HG03135 (cell line): ENCODE data around the gene PLAC8.
"Not testable (repeated sequence)": the region's sequence is repeated elsewhere in the genome, so short reads cannot be mapped to it uniquely, and the experiment has no call there.

Experiments used
- ATAC-seq: cut with Tn5 transposase; IDR thresholded peaks from one replicate; pipeline ENCODE4 v1.9.1; 2021; ENCODE audit warnings: mild to moderate bottlenecking, moderate library complexity; ENCODE audit not compliant: unreplicated experiment

PLAC8 gene

GRCh38 chr4:83112678-83113428 is 1.7 kb downstream of the PLAC8 start:
- no peak for ATAC-seq

DNA sequence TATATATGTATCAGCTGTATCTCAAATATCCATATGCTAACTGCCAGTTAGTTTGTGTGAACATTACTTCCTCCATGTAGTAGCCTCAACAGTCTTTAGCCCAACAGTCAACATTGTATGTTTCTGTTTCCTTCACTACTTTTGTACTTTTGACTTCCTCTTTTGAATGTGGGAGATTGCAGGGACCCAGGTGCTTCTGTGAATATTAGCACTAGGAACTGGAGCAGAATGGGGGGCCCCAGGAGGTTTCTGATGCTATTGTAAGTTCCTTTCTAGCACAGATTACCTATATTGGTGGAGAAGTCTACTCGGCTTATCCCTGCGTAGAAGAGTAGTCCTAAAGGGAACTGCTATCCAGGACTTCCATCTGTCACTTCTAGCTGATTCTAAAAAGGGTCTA is 2.3 kb downstream of the PLAC8 start:
- peak; percentile 44 for ATAC-seq

DNA sequence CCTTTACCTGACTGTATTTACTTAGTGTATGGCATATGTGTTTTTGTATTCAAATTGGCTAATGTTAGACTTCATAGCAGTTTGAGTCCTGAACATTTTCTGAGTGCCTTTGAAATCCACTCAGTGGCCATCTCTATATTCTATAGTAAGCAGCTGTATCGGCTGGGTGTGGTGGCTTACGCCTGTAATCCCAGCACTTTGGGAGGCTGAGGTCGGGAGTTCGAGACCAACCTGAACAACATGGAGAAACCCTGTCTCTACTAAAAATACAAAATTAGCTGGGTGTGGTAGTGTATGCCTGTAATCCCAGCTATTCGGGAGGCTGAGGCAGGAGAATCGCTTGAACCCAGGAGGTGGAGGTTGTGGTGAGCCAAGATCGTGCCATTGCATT is 2.8 kb downstream of the PLAC8 start:
- ATAC-seq = not testable (repeated sequence)

- no peak for ATAC-seq
Observed at GRCh38 chr4:83110970-83111750, 3.4 kb downstream of the PLAC8 start.

- ATAC-seq = peak; percentile 72
Observed at GRCh38 chr4:83110223-83110945, 4.1 kb downstream of the PLAC8 start.

DNA sequence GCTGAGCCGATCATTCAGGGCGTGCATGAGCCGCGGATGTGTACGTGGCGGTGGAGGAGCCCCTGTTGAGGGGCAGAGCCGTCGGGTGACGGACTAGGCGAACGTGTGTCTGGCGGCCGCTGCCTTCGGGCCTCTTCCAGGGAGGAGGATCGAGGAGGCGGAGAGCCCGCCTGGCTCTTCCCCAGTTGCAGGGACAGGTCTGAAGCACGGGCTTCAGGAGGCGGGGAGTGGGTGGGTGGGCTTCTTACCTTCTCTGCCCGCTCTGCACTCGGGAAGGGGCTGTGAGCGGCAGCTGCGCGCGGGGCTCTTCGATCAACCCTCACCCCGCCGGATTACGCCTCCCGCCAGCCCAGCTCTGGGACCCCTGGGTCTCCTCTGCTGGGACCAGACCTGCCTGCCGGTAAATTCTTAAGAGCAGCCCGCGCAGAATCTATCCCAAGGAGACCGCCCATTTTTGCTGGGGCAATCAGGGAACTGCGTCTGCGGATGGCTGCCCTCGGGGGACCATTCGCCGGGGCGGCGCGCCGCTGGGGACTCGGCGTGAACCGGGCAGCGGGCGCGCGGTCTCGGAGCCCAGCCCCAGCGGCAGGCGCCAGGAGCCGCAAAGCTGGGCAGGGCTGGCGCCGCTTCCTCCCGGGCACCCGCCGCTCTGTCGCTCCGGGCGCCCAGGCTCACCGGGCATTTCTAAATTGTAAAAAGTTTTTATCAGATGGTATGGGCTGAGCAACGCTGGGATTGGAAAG is 4.9 kb downstream of the PLAC8 start:
- ATAC-seq = peak; percentile 16

DNA sequence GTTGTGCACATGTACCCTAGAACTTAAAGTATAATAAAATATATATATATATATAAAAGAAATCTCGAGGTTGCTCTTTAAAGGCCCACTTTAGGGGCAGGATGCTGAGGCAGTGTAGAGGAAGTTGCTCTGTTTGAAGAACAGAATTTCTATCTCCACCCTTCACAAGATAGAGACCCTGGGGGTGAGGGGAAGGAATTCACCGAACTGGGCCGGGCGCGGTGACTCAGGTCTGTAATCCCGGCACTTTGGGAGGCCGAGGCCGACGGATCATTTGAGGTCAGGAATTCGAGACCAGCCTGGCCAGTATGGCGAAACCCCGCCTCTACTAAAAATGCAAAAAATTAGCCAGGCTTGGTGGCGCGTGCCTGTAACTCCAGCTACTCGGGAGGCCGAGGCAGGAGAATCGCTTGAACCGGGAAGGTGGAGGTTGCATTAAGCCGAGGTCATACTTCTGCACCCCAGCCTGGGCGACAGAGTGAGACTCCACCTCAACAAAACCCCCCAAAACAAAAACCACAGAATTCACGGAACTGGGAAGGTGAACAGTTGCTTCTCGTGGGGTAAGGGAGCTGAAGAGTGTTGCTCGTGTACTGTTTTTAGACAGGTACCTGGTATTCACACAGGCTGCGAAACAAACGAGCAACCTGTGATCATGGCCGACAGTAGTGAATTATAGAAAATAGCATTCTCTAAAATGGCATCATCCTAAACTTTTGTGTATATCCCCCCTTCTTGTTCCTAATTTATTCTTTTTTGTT is 6.2 kb downstream of the PLAC8 start:
- no peak for ATAC-seq

DNA sequence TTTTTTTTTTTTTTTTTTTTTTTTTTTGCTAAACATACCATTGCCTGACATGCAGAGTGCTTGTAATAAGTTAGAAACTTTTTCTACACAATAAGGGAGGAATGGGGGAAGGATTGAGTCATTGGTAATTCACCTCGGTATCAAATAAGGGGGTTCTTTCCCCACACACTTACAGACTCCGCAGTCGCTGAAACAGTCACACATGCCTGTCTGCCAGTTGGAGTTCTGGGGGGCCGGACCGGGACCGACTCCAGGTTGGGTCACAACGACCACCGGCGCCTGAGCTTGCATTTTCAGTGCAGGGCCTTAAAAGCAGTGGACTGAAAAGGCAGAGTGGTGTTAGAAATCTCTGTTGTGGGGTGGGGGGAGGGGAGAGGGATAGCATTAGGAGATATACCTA is 6.9 kb downstream of the PLAC8 start:
- no peak for ATAC-seq

DNA sequence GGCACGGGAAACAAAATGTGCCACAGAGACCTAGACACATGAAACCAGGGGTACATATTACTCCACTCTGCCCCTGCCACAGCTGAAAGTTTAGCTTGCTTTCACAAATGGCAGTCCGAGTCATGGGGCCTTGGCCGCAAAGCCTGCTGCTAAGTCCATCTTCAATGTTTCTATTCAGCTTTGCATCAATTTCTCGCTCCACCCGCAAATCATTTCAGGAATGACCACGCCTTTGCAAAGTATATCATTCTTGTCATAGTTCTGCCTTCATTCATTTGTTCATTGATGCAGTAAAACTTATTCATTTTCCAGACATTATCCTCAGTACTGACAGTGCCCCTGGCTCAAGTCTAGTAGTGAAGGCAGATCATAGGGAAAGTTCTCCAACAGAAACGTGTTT is 9.5 kb downstream of the PLAC8 start:
- no peak for ATAC-seq

DNA sequence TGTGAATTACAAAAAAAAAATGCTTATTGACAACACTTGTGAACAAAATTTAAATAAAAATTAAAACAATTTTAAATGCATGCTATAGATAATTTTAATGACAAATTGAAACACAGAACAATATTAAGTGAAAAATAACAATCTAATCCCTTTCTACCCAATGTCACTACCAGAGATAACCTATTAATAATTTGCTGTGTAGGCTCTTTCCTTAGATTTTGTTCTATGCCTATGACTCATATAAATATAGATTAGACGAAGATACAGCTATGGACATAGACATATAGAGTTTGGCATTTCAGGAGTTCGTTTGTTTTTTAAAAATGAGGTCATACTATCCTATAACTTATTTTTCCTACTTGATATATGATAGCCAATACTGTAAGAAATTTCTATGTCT is 18.1 kb downstream of the PLAC8 start:
- no peak for ATAC-seq

- ATAC-seq = no peak
Observed at GRCh38 chr4:83093060-83093640, 21.4 kb downstream of the PLAC8 start.

DNA sequence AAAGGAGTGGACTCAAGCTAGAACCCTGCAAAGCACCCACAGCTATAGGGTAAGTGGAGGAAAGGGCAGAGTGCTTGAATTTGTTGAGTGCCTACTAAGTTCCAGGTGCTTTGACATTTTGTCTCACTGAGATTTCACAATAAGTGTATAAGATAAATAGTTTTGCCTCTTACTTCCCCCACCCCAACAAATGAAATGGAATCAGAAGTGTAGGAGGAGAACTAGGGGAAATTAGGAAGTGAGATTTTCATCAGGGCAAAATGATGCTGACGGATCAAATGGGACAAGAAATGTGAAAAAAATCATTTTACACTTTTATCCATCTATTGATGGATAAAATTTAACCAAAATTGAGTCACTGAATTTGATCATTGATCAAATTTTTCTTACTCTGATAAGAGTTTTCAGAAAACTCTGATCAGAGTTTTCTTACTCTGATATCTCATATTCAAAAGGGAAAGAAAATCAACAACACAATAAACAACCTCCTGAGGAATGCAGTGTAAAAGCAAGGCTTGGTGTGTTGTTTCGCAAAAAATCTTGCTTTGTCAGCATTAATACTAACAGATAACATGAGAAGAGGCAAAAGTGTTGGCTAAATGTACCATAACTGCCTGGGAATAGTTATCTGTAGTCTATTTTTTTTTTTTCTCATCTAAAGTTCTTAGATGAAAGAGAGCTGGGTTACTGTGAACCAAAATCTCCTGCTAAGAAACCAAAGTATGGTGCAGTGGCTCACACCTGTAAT is 24.9 kb downstream of the PLAC8 start:
- no peak for ATAC-seq

DNA sequence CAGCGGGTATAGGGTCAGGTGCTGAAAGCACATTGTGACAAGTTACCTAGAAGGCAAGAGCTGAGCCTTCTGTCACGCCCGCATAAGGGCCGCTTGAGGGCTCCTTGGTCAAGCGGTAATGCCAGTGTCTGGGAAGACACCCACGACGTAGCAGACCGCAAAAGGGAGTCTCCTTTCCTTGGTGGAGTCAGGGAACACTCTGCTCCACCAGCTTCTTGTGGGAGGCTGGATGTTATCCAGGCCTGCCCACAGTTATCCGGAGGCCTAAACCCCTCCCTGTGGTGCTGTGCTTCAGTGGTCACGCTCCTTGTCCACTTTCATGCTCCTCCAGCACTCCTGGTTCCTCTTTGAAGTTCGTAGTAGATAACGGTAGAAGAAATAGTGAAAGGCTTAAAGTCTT is 29.6 kb downstream of the PLAC8 start:
- not testable (repeated sequence) for ATAC-seq

DNA sequence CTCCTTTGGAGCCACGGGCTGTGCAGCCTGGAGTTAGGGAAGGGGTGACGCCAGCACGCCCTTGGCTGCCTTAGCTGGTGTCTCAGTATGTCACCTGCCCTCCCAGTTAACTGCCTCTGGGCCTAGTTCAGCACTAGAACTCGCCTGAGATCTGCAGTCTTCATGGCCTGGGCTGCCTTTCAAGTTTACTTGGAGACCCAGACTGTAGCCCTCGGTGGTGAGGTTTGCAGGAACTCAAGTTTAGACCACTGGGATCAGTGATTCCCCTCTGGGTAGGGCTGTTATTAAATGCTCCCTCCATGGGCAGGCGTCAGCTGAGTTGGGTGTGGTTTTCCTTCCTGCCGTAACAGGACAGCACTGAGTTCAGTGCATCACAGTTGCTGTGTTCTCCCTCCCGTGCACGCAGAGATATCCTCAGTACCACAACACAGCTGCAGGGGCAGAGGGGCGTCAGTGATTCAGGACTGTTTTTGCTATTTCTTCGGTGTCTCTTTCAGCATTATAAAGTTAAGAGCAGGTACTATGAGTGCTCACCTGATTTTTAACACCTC is 30.5 kb downstream of the PLAC8 start:
- ATAC-seq = no peak

DNA sequence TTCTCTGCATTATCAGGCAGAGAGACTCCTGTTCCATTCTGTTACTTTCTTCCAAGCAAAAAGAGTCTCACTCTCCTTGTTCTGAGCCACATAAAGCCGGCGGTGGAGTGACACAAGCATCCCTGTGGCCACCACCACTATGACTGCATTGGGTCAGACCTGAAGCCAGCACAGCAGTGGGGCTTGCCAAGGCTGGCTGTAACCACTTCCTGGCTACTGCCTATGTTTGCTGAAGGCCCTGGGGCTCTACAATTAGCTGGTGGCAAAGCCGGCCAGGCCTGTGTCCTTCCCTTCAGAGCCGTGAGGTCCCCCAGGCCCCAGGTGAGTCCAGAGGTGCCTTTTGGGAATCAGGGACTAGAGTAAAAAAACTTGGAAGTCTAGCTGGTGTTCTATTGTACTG is 31.8 kb downstream of the PLAC8 start:
- ATAC-seq = no peak

- no peak for ATAC-seq
Observed at GRCh38 chr4:83080561-83080960, 34.0 kb downstream of the PLAC8 start.

DNA sequence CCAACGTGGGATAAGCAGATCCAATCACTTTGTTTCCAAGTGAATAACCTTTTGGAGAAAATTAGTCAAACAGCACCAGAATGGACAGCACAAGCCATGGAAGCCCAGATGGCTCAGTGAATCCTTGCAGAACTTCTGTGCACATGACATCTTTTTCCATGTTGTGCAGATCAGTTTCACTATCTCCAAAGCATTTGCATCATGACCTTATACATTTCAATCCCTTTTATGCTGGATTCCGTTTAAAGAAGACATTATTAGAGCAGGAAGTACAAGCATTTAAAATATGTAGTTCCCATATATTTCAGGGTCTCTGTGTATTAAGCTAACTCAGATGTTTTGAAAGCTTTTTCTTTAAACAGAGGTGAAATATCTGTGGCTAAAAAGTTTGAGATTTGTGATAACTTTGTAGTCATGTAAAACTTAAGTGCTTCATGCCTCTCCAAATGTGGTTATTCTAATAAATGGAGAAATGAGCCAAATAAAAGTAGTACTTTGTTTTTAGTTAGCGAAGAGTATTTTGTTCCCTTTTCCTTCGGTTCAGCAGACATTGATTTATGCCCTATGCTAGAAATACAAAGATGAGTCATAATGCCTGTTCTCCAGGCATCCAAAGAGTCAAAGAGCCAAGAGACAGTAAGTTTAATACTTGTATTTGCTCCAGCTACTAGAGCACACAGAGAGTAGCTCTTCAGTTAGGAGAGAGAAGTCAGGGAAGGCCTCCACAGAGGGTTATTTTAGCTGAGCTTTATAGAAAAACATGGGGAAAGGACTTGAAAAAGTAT is 39.0 kb downstream of the PLAC8 start:
- ATAC-seq = no peak

DNA sequence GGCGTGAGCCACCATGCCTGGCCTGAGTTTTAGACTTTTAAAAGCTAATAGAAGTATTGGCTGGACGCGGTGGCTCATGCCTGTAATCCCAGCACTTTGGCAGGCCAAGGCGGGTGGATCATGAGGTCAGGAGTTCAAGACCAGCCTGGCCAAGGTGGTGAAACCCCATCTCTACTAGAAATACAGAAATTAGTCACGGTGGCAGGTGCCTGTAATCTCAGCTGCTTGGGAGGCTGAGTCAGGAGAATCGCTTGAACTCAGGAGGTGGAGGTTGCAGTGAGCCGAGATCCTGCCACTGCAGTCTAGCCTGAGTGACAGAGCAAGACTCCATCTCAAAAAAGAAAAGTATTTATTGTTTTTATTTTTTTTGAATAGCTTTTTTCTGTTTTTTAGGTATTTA is 39.7 kb downstream of the PLAC8 start:
- ATAC-seq = not testable (repeated sequence)
